Panc1 (cell line): ENCODE measurements around the gene VCP. TPM values are rescaled to one million over a fixed set of nuclear protein-coding genes. Genes with fewer than 3 reads are reported as not detected.

Source experiments
- ATAC-seq: fragments of 200-7000 bp; cut with Tn5 transposase; 2 replicates; pipeline ENCODE4 v1.9.1; 2020; ENCODE audit warnings: mild to moderate bottlenecking, moderate library complexity
- BruUV-seq: library from RNA; stranded (reverse); fragments of 400-500 nt; replicated peaks from 2 replicates; lab custom pipeline; 2021; lab: Mats Ljungman, UMichigan
- CTCF ChIA-PET: fragments of 300-600 bp; sonication (Branson Sonifier 250); formaldehyde crosslinking; loops from one replicate; lab custom pipeline; 2022; ENCODE audit warnings: antibody characterized with exemption; lab: Charles Lee
- POLR2A ChIA-PET: fragments of 300-600 bp; sonication (Branson Sonifier 250); formaldehyde crosslinking; loops from one replicate; lab custom pipeline; 2022; ENCODE audit warnings: antibody characterized with exemption; lab: Charles Lee
- DNase-seq: peaks from one replicate; pipeline ENCODE4 v3.0.0-alpha.2; 2010; ENCODE audit warnings: low read depth, low spot score
- H3K27ac ChIP-seq: 2 replicates; pipeline ENCODE4 v1.5.1; 2011; ENCODE audit warnings: mild to moderate bottlenecking, low read length, inconsistent platforms
- H3K27me3 ChIP-seq: fragments of 200-500 bp; sonication (Bioruptor generic); 2 replicates; pipeline ENCODE4 v1.6.0; 2014; ENCODE audit warnings: low read length, inconsistent platforms; ENCODE audit not compliant: control insufficient read depth, insufficient read depth
- H3K36me3 ChIP-seq: fragments of 200-500 bp; sonication (Bioruptor generic); 2 replicates; pipeline ENCODE4 v1.5.1; 2014; ENCODE audit warnings: inconsistent platforms, mild to moderate bottlenecking, low read length, moderate library complexity; ENCODE audit not compliant: control insufficient read depth, insufficient read depth
- H3K4me1 ChIP-seq: 2 replicates; pipeline ENCODE4 v1.5.1; 2011; ENCODE audit warnings: inconsistent platforms, mild to moderate bottlenecking, low read length, moderate library complexity; ENCODE audit not compliant: control insufficient read depth, insufficient read depth
- H3K4me3 ChIP-seq, 2 experiments: 2 replicates each; pipeline ENCODE4 v1.5.1; 2011 to 2012; ENCODE audit warnings: low read depth in 2 of 2, low read length in 2 of 2, mild to moderate bottlenecking in 2 of 2, inconsistent platforms in 1 of 2, moderate library complexity in 1 of 2
- H3K9me3 ChIP-seq: fragments of 200-500 bp; sonication (Bioruptor generic); 2 replicates; pipeline ENCODE4 v1.5.1; 2014; ENCODE audit warnings: low read depth, mild to moderate bottlenecking, inconsistent platforms, low read length, moderate library complexity; ENCODE audit not compliant: control insufficient read depth, insufficient read depth
- CTCF ChIP-seq: fragments of 450-650 bp; IDR thresholded peaks from 2 replicates; pipeline ENCODE4 v1.5.1; 2017; ENCODE audit warnings: mild to moderate bottlenecking
- POLR2AphosphoS5 ChIP-seq: IDR thresholded peaks from 2 replicates; pipeline ENCODE4 v1.6.1; 2012; ENCODE audit warnings: mild to moderate bottlenecking, low read depth, low read length, moderate library complexity
- SIN3A ChIP-seq: IDR thresholded peaks from 2 replicates; pipeline ENCODE4 v1.6.1; 2012; ENCODE audit warnings: low read depth, mild to moderate bottlenecking, low read length, moderate library complexity, borderline replicate concordance; ENCODE audit not compliant: insufficient read depth
- TCF7L2 ChIP-seq: IDR thresholded peaks from 2 replicates; pipeline ENCODE4 v1.6.1; 2011; ENCODE audit warnings: mild to moderate bottlenecking, low read depth, low read length, inconsistent platforms
- in situ Hi-C: cut with HindIII; loops from 2 replicates; pipeline ENCODE4 v1.10.0; 2016; ENCODE audit warnings: low sequenced_read_pairs, low pct_unique_long_range_greater_than_20kb
- intact Hi-C: fragments of 100-400 bp; cut with micrococcal nuclease; formaldehyde crosslinking; loops from one replicate; pipeline ENCODE4 v1.10.0; 2022; ENCODE audit not compliant: unreplicated experiment
- total RNA-seq: library from RNA; stranded (reverse); gene quantifications from one replicate; pipeline ENCODE4 v1.2.1, GENCODE V29; 2021; ENCODE audit not compliant: unreplicated experiment
- TF ChIP-seq, protein P1 (sequence below), 2 experiments: IDR thresholded peaks; 2 replicates each; pipeline ENCODE4 v1.6.1; 2011 to 2012; ENCODE audit warnings: low read depth in 2 of 2, control low read depth in 1 of 2, low read length in 1 of 2, mild to moderate bottlenecking in 1 of 2, moderate library complexity in 1 of 2; ENCODE audit not compliant: insufficient read depth in 1 of 2

Gene VCP
- total RNA-seq, 1 experiment from 2014 or later: 472 TPM

GRCh38 chr9:35014517-35014916 is 57.9 kb downstream of the VCP start:
- Histone ChIP-seq H3K27ac (no peak overlapping the region), H3K4me1 (no peaks in the 10 kb centered on the region), H3K9me3 (peaks cover 6% of the 10 kb centered on the region; the same call in 1 of the 2 replicates), H3K4me3 (no peak overlapping the region), H3K27me3 (no peaks in the 10 kb centered on the region), H3K36me3 (no peaks in the 10 kb centered on the region)
- no TSS peak for BruUV-seq
- ChIA-PET CTCF (no interaction called here), POLR2A (no interaction called here)
- no peak for ATAC-seq
- intact Hi-C loops: no loop called here
- in situ Hi-C loops: no loop called here
- DNase-seq: no peak
- TF ChIP-seq, protein P1, sequence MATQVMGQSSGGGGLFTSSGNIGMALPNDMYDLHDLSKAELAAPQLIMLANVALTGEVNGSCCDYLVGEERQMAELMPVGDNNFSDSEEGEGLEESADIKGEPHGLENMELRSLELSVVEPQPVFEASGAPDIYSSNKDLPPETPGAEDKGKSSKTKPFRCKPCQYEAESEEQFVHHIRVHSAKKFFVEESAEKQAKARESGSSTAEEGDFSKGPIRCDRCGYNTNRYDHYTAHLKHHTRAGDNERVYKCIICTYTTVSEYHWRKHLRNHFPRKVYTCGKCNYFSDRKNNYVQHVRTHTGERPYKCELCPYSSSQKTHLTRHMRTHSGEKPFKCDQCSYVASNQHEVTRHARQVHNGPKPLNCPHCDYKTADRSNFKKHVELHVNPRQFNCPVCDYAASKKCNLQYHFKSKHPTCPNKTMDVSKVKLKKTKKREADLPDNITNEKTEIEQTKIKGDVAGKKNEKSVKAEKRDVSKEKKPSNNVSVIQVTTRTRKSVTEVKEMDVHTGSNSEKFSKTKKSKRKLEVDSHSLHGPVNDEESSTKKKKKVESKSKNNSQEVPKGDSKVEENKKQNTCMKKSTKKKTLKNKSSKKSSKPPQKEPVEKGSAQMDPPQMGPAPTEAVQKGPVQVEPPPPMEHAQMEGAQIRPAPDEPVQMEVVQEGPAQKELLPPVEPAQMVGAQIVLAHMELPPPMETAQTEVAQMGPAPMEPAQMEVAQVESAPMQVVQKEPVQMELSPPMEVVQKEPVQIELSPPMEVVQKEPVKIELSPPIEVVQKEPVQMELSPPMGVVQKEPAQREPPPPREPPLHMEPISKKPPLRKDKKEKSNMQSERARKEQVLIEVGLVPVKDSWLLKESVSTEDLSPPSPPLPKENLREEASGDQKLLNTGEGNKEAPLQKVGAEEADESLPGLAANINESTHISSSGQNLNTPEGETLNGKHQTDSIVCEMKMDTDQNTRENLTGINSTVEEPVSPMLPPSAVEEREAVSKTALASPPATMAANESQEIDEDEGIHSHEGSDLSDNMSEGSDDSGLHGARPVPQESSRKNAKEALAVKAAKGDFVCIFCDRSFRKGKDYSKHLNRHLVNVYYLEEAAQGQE (IDR thresholded peaks at IDR 0.05; ENCODE audit: insufficient read depth in 1 of 2, low read depth in 2 of 2, low read length in 1 of 2): no peak
- TF ChIP-seq CTCF: no peak
- TF ChIP-seq TCF7L2: no peak
- TF ChIP-seq SIN3A: no peak
- TF ChIP-seq POLR2AphosphoS5: no peak

DNA sequence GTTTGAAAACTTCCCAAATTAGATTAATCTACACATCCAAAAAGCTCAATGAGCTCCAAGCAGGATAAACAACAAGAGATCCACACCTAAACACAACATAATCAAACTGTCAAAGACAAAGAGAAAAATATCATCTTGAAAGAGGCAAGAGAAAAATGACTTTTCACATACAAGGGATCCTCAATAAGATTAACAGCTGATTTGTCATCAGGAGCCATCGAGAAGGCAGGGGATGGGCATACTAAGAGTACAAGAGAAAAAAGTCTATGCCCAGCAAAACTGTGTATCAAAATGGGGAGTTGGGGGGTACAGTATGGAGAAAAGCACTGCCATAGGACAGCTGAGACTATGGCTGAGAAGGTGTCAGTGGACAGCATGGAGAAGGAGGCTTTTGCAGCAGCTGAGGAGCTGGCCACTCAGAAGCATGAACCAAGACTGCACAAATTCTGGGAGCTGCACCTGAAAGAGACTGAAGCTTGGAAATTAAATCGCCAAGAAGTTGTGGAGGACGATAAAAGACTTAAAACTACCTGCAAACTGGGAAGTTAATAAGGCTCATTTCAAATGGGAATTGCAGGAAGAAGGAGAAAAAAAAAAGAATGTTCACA is 62.0 kb downstream of the VCP start:
- no peaks in the 10 kb centered on the region for H3K36me3 ChIP-seq
- DNase-seq (no peak), ATAC-seq (no peak)
- in situ Hi-C loops (no loop called here), intact Hi-C loops (no loop called here)
- TF ChIP-seq, protein P1 (IDR thresholded peaks at IDR 0.05; ENCODE audit: insufficient read depth in 1 of 2, low read depth in 2 of 2, low read length in 1 of 2): no peak
- TF ChIP-seq SIN3A: no peak
- no peak for TF ChIP-seq CTCF
- TF ChIP-seq TCF7L2: no peak
- no peak for TF ChIP-seq POLR2AphosphoS5
- H3K4me3 ChIP-seq: no peak overlapping the region
- no peaks in the 10 kb centered on the region for H3K4me1 ChIP-seq
- H3K27me3 ChIP-seq: no peaks in the 10 kb centered on the region
- CTCF ChIA-PET: no interaction called here
- BruUV-seq: no TSS peak
- H3K27ac ChIP-seq: no peak overlapping the region
- H3K9me3 ChIP-seq: peaks cover 6% of the 10 kb centered on the region; the same call in 1 of the 2 replicates
- POLR2A ChIA-PET: no interaction called here
